ENCODE results near the gene EPHA3.

EPHA3 gene

DNA sequence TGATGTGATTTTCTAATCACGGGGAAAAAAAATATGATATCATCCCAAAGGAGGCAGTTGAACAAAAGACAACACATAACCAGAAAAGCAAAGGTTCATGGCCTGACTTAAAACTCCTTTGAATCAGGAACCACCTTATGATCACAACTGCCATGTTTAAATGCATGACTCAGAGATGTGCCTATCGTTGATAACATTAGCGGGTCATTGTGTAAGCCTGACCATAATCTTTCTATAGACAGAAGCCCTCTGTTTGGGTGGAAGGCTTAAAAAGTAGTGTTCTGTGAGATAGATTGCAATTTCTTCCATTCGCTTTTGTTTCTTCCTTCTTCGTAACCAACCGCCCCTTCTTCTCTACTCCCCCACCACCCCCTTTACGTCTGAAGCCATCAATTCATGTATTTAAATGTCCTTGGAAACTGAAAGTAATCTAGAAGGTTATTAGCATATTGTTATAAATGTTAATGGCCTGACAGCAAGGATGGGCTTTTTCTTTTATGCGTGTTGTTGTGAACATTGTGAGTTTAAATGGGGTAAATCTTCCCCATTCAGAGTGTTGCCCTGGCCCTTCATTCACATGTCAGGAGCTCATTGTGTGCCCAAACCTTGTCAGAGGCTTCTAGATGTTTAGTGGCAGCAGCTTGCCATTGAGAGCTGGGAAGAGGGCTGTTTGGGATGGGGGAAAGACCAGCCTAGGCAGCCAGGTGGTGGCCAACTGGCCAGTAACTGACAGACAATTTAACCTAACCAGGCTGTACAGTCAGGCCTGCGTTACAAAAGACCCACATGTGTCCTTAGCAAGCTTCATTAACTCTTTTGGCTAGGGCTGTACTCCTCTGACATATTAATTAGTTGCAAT is 64.5 kb downstream of the EPHA3 start:
- no peaks in the 10 kb centered on the region for H3K36me3 ChIP-seq (ENCODE audit: control insufficient read depth in 2 of 2, insufficient read depth in 1 of 2, low read length in 2 of 2)
- no peaks in the 10 kb centered on the region for H3K9me3 ChIP-seq (ENCODE audit: control insufficient read depth, insufficient read depth, low read depth, low read length)
- no peak overlapping the region for H3K4me3 ChIP-seq (ENCODE audit: low read depth, low read length)
- no peak for TF ChIP-seq ZNF366 (tag by site-specific recombination; conservative IDR thresholded peaks at IDR 0.05)
- TF ChIP-seq ZNF473 (tag by site-specific recombination; IDR thresholded peaks at IDR 0.05), result no peak
- TF ChIP-seq ZNF23 (tag by site-specific recombination; IDR thresholded peaks at IDR 0.05; ENCODE audit: borderline replicate concordance), result no peak
- no peak for TF ChIP-seq ZFP37 (tag by site-specific recombination; IDR thresholded peaks at IDR 0.05)
- TF ChIP-seq, protein P1, sequence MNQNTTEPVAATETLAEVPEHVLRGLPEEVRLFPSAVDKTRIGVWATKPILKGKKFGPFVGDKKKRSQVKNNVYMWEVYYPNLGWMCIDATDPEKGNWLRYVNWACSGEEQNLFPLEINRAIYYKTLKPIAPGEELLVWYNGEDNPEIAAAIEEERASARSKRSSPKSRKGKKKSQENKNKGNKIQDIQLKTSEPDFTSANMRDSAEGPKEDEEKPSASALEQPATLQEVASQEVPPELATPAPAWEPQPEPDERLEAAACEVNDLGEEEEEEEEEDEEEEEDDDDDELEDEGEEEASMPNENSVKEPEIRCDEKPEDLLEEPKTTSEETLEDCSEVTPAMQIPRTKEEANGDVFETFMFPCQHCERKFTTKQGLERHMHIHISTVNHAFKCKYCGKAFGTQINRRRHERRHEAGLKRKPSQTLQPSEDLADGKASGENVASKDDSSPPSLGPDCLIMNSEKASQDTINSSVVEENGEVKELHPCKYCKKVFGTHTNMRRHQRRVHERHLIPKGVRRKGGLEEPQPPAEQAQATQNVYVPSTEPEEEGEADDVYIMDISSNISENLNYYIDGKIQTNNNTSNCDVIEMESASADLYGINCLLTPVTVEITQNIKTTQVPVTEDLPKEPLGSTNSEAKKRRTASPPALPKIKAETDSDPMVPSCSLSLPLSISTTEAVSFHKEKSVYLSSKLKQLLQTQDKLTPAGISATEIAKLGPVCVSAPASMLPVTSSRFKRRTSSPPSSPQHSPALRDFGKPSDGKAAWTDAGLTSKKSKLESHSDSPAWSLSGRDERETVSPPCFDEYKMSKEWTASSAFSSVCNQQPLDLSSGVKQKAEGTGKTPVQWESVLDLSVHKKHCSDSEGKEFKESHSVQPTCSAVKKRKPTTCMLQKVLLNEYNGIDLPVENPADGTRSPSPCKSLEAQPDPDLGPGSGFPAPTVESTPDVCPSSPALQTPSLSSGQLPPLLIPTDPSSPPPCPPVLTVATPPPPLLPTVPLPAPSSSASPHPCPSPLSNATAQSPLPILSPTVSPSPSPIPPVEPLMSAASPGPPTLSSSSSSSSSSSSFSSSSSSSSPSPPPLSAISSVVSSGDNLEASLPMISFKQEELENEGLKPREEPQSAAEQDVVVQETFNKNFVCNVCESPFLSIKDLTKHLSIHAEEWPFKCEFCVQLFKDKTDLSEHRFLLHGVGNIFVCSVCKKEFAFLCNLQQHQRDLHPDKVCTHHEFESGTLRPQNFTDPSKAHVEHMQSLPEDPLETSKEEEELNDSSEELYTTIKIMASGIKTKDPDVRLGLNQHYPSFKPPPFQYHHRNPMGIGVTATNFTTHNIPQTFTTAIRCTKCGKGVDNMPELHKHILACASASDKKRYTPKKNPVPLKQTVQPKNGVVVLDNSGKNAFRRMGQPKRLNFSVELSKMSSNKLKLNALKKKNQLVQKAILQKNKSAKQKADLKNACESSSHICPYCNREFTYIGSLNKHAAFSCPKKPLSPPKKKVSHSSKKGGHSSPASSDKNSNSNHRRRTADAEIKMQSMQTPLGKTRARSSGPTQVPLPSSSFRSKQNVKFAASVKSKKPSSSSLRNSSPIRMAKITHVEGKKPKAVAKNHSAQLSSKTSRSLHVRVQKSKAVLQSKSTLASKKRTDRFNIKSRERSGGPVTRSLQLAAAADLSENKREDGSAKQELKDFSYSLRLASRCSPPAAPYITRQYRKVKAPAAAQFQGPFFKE (tag by site-specific recombination; IDR thresholded peaks at IDR 0.05; ENCODE audit: borderline replicate concordance), result no peak
- TF ChIP-seq, protein P2, sequence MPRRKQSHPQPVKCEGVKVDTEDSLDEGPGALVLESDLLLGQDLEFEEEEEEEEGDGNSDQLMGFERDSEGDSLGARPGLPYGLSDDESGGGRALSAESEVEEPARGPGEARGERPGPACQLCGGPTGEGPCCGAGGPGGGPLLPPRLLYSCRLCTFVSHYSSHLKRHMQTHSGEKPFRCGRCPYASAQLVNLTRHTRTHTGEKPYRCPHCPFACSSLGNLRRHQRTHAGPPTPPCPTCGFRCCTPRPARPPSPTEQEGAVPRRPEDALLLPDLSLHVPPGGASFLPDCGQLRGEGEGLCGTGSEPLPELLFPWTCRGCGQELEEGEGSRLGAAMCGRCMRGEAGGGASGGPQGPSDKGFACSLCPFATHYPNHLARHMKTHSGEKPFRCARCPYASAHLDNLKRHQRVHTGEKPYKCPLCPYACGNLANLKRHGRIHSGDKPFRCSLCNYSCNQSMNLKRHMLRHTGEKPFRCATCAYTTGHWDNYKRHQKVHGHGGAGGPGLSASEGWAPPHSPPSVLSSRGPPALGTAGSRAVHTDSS (tag by site-specific recombination; IDR thresholded peaks at IDR 0.05), result no peak
- TF ChIP-seq HOXD13 (CRISPR knock-in tag; IDR thresholded peaks at IDR 0.05; ENCODE audit: borderline replicate concordance), result no peak
- no peak for TF ChIP-seq ZNF548 (tag by site-specific recombination; IDR thresholded peaks at IDR 0.05)
- TF ChIP-seq ZNF785 (tag by site-specific recombination; IDR thresholded peaks at IDR 0.05), result no peak
- TF ChIP-seq ZIC2 (tag by site-specific recombination; IDR thresholded peaks at IDR 0.05), result no peak
- TF ChIP-seq, protein P3, sequence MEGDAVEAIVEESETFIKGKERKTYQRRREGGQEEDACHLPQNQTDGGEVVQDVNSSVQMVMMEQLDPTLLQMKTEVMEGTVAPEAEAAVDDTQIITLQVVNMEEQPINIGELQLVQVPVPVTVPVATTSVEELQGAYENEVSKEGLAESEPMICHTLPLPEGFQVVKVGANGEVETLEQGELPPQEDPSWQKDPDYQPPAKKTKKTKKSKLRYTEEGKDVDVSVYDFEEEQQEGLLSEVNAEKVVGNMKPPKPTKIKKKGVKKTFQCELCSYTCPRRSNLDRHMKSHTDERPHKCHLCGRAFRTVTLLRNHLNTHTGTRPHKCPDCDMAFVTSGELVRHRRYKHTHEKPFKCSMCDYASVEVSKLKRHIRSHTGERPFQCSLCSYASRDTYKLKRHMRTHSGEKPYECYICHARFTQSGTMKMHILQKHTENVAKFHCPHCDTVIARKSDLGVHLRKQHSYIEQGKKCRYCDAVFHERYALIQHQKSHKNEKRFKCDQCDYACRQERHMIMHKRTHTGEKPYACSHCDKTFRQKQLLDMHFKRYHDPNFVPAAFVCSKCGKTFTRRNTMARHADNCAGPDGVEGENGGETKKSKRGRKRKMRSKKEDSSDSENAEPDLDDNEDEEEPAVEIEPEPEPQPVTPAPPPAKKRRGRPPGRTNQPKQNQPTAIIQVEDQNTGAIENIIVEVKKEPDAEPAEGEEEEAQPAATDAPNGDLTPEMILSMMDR (tag by site-specific recombination; IDR thresholded peaks at IDR 0.05), result no peak
- CTCF ChIA-PET, result interaction anchor here (1.1 kb wide), 1 partner anchor 920 kb away, joined by 3 read pairs; no protein-coding TSS in a partner anchor
- no peaks in the 10 kb centered on the region for H3K4me1 ChIP-seq (ENCODE audit: control insufficient read depth, insufficient read depth, low read length)
- no peak overlapping the region for H3K27ac ChIP-seq (ENCODE audit: extremely low read depth, low read depth, low read length)
- POLR2A ChIA-PET, result no interaction called here

DNA sequence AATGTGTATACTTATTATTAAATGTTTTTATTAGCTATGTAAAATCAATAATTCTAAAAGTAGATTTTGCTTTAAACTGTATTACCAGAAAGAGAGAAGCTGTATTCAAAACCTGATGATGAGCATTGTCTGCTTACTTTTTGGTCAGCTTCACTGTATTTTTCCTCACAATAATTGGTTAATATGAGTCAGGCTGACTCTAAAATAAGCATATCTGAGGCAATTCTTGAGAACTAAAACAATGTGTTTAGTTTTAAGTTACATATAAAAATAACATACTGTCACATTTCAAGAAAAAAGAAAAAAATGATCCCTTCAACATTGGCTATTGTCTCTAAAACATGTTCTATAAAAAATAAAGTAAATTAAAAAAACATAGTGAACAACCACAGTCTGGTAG is 66.1 kb downstream of the EPHA3 start:
- no peaks in the 10 kb centered on the region for H3K36me3 ChIP-seq (ENCODE audit: control insufficient read depth in 2 of 2, insufficient read depth in 1 of 2, low read length in 2 of 2)
- CTCF ChIA-PET, result no interaction called here
- TF ChIP-seq ZBTB21 (tag by site-specific recombination; IDR thresholded peaks at IDR 0.05), result no peak
- no peak for TF ChIP-seq BCL11B (tag by site-specific recombination; IDR thresholded peaks at IDR 0.05; ENCODE audit: low read depth)
- no peak for TF ChIP-seq ZNF274 (IDR thresholded peaks at IDR 0.05; ENCODE audit: low read length)
- no peak for TF ChIP-seq ZNF274 (tag by site-specific recombination; IDR thresholded peaks at IDR 0.05; ENCODE audit: borderline replicate concordance)
- TF ChIP-seq, protein P4, sequence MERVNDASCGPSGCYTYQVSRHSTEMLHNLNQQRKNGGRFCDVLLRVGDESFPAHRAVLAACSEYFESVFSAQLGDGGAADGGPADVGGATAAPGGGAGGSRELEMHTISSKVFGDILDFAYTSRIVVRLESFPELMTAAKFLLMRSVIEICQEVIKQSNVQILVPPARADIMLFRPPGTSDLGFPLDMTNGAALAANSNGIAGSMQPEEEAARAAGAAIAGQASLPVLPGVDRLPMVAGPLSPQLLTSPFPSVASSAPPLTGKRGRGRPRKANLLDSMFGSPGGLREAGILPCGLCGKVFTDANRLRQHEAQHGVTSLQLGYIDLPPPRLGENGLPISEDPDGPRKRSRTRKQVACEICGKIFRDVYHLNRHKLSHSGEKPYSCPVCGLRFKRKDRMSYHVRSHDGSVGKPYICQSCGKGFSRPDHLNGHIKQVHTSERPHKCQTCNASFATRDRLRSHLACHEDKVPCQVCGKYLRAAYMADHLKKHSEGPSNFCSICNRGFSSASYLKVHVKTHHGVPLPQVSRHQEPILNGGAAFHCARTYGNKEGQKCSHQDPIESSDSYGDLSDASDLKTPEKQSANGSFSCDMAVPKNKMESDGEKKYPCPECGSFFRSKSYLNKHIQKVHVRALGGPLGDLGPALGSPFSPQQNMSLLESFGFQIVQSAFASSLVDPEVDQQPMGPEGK (tag by site-specific recombination; IDR thresholded peaks at IDR 0.05), result no peak
- no peak overlapping the region for H3K27ac ChIP-seq (ENCODE audit: extremely low read depth, low read depth, low read length)
- no peaks in the 10 kb centered on the region for H3K9me3 ChIP-seq (ENCODE audit: control insufficient read depth, insufficient read depth, low read depth, low read length)
- no peak overlapping the region for H3K4me3 ChIP-seq (ENCODE audit: low read depth, low read length)
- H3K4me1 ChIP-seq (ENCODE audit: control insufficient read depth, insufficient read depth, low read length), result no peaks in the 10 kb centered on the region
- POLR2A ChIA-PET, result no interaction called here
